Sigmoid colon (tissue), 7 donors: ENCODE data around the gene CDC42BPB. TPM values are rescaled to one million over a fixed set of nuclear protein-coding genes. Genes with fewer than 3 reads are reported as not detected.
"Not testable (repeated sequence)": the region's sequence is repeated elsewhere in the genome, so short reads cannot be mapped to it uniquely, and the experiment has no call there.

ENCODE experiments used
- DNase-seq: peaks from one replicate; pipeline ENCODE4 v3.0.0-alpha.2; 2019
- H3K27ac ChIP-seq, 4 donors: fragments of 200-600 bp; sonication (generic); one replicate each; pipeline ENCODE4 v1.5.1; 2016 to 2019; ENCODE audit warnings: mild to moderate bottlenecking in 1 of 4
- H3K27me3 ChIP-seq, 3 donors: fragments of 200-600 bp; sonication (generic); one replicate each; pipeline ENCODE4 v1.5.1; 2019; ENCODE audit warnings: mild to moderate bottlenecking in 1 of 3
- H3K36me3 ChIP-seq, 4 donors: fragments of 200-600 bp; sonication (generic); one replicate each; pipeline ENCODE4 v1.5.1; 2016 to 2019
- H3K4me1 ChIP-seq, 4 donors: fragments of 200-600 bp; sonication (generic); one replicate each; pipeline ENCODE4 v1.5.1; 2017 to 2019
- H3K4me3 ChIP-seq, 4 donors: fragments of 200-600 bp; sonication (generic); one replicate each; pipeline ENCODE4 v1.5.1; 2017 to 2019; ENCODE audit warnings: mild to moderate bottlenecking in 2 of 4, moderate library complexity in 1 of 4
- H3K9me3 ChIP-seq, 4 donors: fragments of 200-600 bp in 3 of 4; sonication (generic) in 3 of 4; one replicate each; pipeline versions ENCODE4 v1.5.1 to v1.6.1; 2013 to 2019
- EP300 ChIP-seq, 4 donors: sonication (generic); formaldehyde crosslinking; IDR thresholded peaks; one replicate each; pipeline ENCODE4 v1.6.1; 2017; ENCODE audit warnings: antibody characterized with exemption in 4 of 4
- POLR2A ChIP-seq, 2 donors: fragments of 450-650 bp; IDR thresholded peaks; one replicate each; pipeline ENCODE4 v1.6.1; 2016; ENCODE audit warnings: antibody characterized with exemption in 2 of 2, mild to moderate bottlenecking in 2 of 2, moderate library complexity in 2 of 2
- POLR2AphosphoS5 ChIP-seq, 4 donors: sonication (generic); formaldehyde crosslinking; IDR thresholded peaks; one replicate each; pipeline ENCODE4 v1.6.1; 2017; ENCODE audit warnings: antibody characterized with exemption in 4 of 4
- WGBS, 2 donors: extraction: QIAGEN DNeasy Blood & Tissue Kit; methylation state at CpG; one replicate each; pipeline ENCODE4 v1.1.7; 2013; 5-methylcytosine and 5-hydroxymethylcytosine counted together
- intact Hi-C: fragments of 100-400 bp; cut with DNase I; formaldehyde crosslinking; loops from one replicate; pipeline ENCODE4 v1.15.1; 2023
- polyA plus RNA-seq, 3 donors: library from polyadenylated mRNA; stranded (reverse); fragments of 200-250 nt; gene quantifications; one replicate each; pipeline ENCODE4 v1.2.3, GENCODE V29; 2013
- total RNA-seq, 4 donors: library from RNA; depleted of rRNA; stranded (reverse); fragments of >200 nt; gene quantifications; one replicate each; pipeline ENCODE4 v1.1.0, GENCODE V29; 2016
- TF ChIP-seq, protein P1 (sequence below), 4 experiments: fragments of 450-650 bp in 3 of 4; fragments of 200-600 bp in 1 of 4; IDR thresholded peaks; one replicate each; pipeline ENCODE4 v1.5.1; 2016 to 2019; ENCODE audit warnings: antibody characterized with exemption in 4 of 4, mild to moderate bottlenecking in 3 of 4, moderate library complexity in 2 of 4
- donor health status: healthy with polysubstance abuse.
- donor health status: Bipolar disorder and iron deficiency.
- donor health status: healthy.

Gene CDC42BPB
- total and polyA plus RNA-seq, 7 donors = 18.0 to 82.3 (median 58.5) TPM

DNA sequence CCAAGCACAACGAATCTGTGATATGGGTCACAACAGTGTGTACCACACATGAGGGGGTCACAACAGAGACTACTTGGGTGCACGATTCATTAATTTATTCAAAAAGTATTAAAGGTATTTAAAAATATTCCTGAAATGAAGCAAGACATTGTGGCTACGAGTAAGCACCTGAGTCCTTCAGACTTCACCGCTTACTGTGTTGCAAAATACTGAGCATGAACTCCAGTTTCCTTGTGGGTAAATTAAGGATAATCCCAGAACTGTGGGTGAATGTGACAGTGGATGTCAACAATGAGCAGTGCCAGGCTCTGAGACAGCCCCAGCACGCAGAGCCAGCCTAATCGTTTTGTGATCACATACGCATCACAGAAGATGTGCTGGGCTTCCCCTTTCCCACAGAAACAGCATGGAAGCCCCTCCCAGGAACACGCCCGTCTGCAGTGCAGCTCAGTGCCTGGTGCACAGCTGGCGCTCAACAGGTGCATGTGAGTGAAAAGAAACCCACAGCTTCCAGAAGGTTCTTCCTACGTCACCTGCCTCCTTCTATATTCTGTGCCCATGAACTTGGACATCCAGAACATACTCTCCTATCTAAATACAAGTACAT is 29.1 kb downstream of the CDC42BPB start:
- Histone ChIP-seq H3K36me3 (no peaks in the 10 kb centered on the region), H3K9me3 (no peaks in the 10 kb centered on the region), H3K4me3 (no peak overlapping the region), H3K4me1 (peaks cover 0 to 63% (median 47%) of the 10 kb centered on the region in 4 donors), H3K27ac (no peak overlapping the region), H3K27me3 (no peaks in the 10 kb centered on the region)
- intact Hi-C loops = no loop called here
- 39 to 66% methylated on average over 11 of the region's 11 CpGs for WGBS, 2 donors
- DNase-seq = no peak
- no peak for TF ChIP-seq POLR2AphosphoS5 (IDR thresholded peaks at IDR 0.05)
- TF ChIP-seq, protein P1, sequence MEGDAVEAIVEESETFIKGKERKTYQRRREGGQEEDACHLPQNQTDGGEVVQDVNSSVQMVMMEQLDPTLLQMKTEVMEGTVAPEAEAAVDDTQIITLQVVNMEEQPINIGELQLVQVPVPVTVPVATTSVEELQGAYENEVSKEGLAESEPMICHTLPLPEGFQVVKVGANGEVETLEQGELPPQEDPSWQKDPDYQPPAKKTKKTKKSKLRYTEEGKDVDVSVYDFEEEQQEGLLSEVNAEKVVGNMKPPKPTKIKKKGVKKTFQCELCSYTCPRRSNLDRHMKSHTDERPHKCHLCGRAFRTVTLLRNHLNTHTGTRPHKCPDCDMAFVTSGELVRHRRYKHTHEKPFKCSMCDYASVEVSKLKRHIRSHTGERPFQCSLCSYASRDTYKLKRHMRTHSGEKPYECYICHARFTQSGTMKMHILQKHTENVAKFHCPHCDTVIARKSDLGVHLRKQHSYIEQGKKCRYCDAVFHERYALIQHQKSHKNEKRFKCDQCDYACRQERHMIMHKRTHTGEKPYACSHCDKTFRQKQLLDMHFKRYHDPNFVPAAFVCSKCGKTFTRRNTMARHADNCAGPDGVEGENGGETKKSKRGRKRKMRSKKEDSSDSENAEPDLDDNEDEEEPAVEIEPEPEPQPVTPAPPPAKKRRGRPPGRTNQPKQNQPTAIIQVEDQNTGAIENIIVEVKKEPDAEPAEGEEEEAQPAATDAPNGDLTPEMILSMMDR (IDR thresholded peaks at IDR 0.05) = no peak
- no peak for TF ChIP-seq POLR2A (IDR thresholded peaks at IDR 0.05)

DNA sequence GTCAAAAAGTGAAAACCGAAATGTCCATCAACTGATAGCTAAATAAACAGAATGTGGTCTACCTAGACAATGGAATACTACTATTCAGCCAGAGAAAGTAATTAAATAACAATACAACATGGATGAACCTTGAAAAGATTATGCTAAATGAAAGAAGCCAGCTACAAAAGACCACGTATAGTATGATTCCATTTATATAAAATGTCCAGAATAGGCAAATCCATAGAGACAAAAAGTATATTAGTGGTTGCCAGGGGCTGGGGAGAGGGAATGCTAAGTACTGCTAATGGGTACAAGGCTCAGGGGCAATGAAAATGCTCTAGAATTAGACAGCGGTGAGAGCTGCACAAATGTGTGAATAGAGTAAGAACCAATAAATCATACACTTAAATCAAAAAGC is 29.9 kb downstream of the CDC42BPB start:
- no peaks in the 10 kb centered on the region for H3K27me3 ChIP-seq
- H3K9me3 ChIP-seq = no peaks in the 10 kb centered on the region
- no peak for DNase-seq
- TF ChIP-seq POLR2A (IDR thresholded peaks at IDR 0.05) (no peak), POLR2AphosphoS5 (IDR thresholded peaks at IDR 0.05) (no peak), EP300 (IDR thresholded peaks at IDR 0.05) (no peak)
- TF ChIP-seq, protein P1 (IDR thresholded peaks at IDR 0.05) = no peak
- no peak overlapping the region for H3K4me3 ChIP-seq
- H3K4me1 ChIP-seq = peaks cover 0 to 63% (median 45%) of the 10 kb centered on the region in 4 donors
- WGBS, 2 donors = 59 to 87% methylated on average over 3 of the region's 3 CpGs
- no peak overlapping the region for H3K27ac ChIP-seq
- no peaks in the 10 kb centered on the region for H3K36me3 ChIP-seq
- intact Hi-C loops = no loop called here

DNA sequence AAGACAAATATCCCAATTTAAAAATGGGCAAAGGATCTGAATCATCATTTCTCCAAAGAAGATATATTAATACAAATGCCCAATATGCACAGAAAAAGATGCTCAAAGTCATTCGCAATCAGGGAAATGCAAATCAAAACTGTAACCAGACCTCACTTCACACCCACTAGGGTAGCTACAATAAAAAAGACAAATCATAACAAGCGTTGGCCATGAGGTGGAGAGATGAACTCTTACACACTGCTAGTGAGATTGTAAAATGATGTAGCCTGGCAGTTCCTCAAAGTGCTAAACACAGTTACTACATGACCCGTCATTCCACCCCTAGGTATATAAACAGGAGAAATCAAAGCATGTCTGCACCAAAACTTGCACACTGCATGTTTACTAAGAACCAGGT is 30.4 kb downstream of the CDC42BPB start:
- H3K27me3 ChIP-seq = no peaks in the 10 kb centered on the region
- H3K4me3 ChIP-seq = no peak overlapping the region
- no peak for TF ChIP-seq POLR2AphosphoS5 (IDR thresholded peaks at IDR 0.05)
- H3K4me1 ChIP-seq = peaks cover 0 to 64% (median 48%) of the 10 kb centered on the region in 4 donors
- intact Hi-C loops = no loop called here
- WGBS, 2 donors = 21 to 62% methylated on average over 3 of the region's 3 CpGs
- no peak overlapping the region for H3K27ac ChIP-seq
- no peak for DNase-seq
- H3K36me3 ChIP-seq = no peaks in the 10 kb centered on the region
- H3K9me3 ChIP-seq = no peaks in the 10 kb centered on the region

DNA sequence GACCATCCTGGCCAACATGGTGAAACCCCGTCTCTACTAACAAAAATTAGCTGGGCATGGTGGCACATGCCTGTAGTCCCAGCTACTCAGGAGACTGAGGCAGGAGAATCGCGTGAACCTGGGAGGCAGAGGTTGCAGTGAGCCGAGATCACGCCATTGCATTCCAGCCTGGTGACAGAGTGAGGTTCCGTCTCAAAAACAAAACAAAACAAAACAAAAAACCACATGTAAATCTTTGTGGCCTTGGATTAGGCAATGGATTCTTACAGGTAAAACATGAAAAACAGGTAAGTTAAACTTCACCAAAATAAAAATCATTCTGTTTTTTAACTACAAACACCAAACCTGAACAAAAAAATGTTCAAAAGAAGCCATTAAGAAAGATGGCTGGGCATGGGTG is 31.2 kb downstream of the CDC42BPB start:
- H3K9me3 ChIP-seq, DNase-seq, H3K27ac ChIP-seq, intact Hi-C loops, H3K4me3 ChIP-seq, H3K36me3 ChIP-seq, H3K27me3 ChIP-seq: not testable (repeated sequence)
- H3K4me1 ChIP-seq = peaks cover 0 to 59% (median 45%) of the 10 kb centered on the region in 4 donors
- 95 to 96% methylated on average over 6 of the region's 6 CpGs for WGBS, 2 donors

DNA sequence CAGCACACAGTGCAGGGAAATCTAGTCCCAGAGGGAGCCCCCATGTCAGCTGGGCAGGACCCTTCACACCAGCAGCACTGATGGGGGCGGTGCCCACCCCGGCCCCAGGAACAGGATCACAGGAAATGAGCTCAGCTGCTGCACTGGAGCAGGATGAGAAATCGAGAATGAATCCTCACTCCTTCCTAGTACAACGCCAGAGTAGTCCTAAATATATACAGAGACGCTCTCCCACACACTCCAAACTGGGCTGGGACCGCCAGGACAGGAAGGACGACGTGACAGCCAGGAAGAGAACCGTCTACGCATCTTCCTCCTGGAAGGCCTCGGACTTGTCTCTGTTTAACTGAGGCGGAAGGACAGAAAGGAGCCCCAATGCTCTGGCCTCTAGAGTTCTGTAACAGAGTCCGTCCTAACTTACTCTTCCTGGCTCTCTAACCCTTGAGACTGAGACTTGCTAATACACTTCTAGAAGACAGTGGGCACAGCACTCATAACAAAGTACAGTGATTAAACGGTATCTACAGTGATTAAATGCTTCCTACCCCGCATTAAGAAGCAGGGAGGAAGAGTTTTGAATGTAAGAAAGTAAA is 33.4 kb downstream of the CDC42BPB start:
- Histone ChIP-seq H3K4me3 (no peak overlapping the region), H3K36me3 (no peaks in the 10 kb centered on the region), H3K27me3 (no peaks in the 10 kb centered on the region), H3K4me1 (peaks cover 0 to 44% (median 36%) of the 10 kb centered on the region in 4 donors), H3K27ac (peak overlapping the region; percentile 9 to 55 (median 29)), H3K9me3 (no peaks in the 10 kb centered on the region)
- intact Hi-C loops = no loop called here
- DNase-seq = no peak
- 72 to 78% methylated on average over 15 of the region's 15 CpGs for WGBS, 2 donors
- TF ChIP-seq, protein P1 (IDR thresholded peaks at IDR 0.05) = no peak
- TF ChIP-seq POLR2A (IDR thresholded peaks at IDR 0.05) = no peak
- TF ChIP-seq EP300 (IDR thresholded peaks at IDR 0.05) = no peak
- TF ChIP-seq POLR2AphosphoS5 (IDR thresholded peaks at IDR 0.05) = no peak

DNA sequence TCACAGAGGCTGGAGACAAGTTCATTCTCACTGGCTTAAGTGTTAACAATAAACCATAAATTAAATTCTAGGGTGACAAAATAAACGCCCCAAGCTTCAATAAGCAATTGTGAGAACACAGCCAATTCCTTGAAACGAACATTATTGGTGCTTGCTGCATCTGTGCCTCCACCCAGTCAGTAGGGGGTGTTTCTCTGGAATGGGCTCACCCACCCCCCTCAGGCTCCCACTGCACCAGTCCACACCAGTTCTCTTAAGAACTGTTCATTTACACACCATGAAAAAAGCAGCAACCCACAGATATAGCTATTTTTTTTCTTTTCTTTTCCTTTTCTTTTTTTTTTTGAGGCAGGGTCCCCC is 34.7 kb downstream of the CDC42BPB start:
- H3K4me1 ChIP-seq = peaks cover 0 to 41% (median 30%) of the 10 kb centered on the region in 4 donors

More for the DNA sequence above, 34.7 kb downstream of the CDC42BPB start:
- peak overlapping the region in 1 of 4 donors; percentile 3 for H3K27ac ChIP-seq
- DNase-seq = no peak
- no peak overlapping the region for H3K4me3 ChIP-seq
- WGBS, 2 donors = 20 to 47% methylated on average over 2 of the region's 2 CpGs
- H3K9me3 ChIP-seq = no peaks in the 10 kb centered on the region
- intact Hi-C loops = no loop called here
- no peaks in the 10 kb centered on the region for H3K27me3 ChIP-seq
- TF ChIP-seq EP300 (IDR thresholded peaks at IDR 0.05) (no peak), POLR2AphosphoS5 (IDR thresholded peaks at IDR 0.05) (no peak), POLR2A (IDR thresholded peaks at IDR 0.05) (no peak)
- TF ChIP-seq, protein P1 (IDR thresholded peaks at IDR 0.05) = no peak
- H3K36me3 ChIP-seq = no peaks in the 10 kb centered on the region
